ENCODE data around the gene LRRC75A. TPM values are rescaled to one million over a fixed set of nuclear protein-coding genes. Genes with fewer than 3 reads are reported as not detected.
A peak's percentile ranks its signal among the peaks of the same experiment; 100 is the strongest.
"Not testable (repeated sequence)": the region's sequence is repeated elsewhere in the genome, so short reads cannot be mapped to it uniquely, and the experiment has no call there.

The LRRC75A gene
- total RNA-seq, 1 donor from 2014 or later, result 1.2 TPM

DNA sequence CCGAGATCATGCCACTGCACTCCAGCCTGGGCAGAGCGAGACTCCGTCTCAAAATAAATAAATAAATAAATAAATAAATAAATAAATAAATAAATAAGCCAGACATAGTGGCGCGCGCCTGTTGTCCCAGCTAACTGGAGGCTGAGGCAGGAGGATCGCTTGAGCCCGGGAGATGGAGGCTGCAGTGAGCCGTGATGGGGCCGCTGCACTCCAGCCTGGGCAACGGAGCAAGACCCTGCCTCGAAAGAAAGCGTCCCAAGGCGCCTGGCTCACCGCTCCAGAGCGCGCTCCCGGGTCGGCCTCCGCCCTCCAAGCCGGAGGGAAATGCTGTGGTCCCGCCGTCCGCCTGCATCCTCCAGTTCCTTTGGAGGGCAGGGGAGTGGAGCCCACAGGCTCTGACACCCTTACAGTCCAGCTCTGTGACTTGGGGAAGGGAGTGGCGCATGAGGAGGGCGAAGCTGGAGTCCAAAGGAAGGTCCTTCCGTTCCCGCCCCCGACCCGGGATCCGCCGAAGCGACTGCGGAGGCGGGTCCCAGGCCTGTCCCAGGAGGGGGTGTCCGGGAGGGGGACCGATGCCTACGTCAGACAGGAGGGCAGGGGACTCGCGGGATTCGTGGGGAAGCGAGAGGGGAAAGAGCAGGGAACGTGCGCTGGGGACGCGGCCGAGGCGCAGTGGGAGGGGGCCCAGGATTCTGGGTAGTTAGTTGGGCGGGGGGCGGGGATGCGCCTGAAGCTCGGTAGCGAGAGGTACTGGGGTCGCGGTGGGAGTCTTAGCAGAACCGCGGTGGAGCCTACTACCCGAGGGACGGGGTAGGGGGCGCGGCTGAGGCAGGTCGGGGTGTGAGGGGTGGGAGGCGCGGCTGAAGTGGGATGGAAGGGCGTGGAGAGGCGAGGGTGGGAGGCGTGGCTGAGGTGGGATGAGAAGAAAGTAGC, 85.0 kb downstream of the LRRC75A start:
- DNase-seq (ENCODE audit: low read depth in 2 of 2), result peak in 1 of 2 donors; percentile 37

DNA sequence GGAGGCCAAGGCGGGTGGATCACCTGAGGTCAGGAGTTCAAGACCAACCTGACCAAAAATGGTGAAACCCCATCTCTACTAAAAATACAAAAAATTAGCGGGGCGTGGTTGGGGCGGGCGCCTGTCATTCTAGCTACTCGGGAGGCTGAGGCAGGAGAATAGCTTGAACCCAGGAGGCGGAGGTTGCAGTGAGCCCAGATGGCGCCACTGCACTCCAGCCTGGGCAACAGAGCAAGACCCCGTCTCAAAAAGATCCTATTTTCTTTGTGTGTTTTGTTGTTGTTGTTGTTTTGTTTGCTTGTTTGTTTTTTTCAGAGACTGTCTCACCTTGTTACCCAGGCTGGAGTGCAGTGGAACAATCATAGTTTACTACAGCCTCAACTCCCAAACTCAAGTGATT, 88.1 kb downstream of the LRRC75A start:
- not testable (repeated sequence) for DNase-seq (ENCODE audit: low read depth in 2 of 2)

DNA sequence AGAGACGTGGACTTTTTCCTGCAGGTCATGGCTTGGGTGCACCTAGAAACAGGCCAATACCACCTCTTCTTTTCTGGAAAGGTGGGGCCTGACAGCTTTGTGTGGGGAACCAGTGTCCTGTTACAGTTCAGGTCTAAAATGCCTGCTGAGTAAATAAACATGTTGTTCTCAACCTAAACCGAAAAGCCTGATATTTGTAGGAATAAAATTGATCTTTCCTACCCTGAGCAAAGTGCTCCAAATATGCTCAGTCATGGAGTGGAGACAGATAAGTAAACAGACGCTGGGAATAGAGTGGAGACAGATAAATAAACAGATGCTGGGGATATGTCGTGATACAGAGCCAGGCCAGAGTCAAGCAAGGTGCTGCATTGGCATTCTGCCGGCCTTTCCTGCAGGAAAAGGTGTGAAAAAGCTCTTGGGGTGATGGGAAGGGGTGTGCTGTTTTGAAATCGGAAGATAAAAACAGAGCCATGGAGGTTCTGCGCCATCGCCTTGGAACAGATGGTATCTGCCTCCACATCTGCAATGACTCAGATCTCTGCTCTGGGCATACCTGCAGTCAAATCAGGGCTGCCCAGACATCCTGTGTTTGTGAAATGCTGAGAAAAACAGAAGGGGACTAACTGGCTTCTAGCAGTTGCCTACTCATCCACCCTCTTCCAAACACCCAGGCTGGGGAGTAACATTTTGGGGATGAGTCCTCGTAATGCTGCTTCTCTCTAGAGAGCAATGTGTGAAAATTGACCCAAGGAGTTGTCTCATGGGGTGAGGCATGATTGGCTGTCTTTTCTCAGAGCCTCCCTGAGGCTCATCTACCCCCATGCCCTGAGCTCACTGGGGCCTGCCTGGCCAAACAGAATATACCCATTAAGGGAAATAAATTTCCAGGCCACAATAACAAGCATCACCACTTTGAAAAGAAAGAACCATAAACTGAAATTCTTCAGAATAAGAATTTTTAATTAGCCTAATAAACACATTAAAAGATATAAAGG, 93.4 kb downstream of the LRRC75A start:
- peak in 1 of 2 donors; percentile 76 for DNase-seq (ENCODE audit: low read depth in 2 of 2)

DNA sequence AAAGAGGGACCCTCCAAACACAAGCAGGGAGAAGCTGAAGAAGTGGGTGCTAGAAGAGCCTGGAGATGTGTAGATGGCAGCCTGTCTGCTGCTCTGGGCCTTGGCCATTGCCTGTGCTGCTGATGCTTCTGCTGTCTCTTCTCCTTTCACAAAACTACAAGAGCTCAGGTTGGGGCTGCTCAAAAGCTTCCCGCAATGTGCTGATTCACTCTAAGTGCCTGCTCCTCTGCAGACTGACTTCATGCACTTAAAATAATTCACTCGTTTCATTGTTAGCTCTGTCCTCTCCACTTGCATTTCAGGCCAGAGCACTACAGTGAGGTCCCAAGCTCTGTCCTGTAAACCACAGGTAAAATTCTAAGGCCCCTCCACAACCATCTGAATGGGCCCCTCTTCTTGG, 95.3 kb downstream of the LRRC75A start:
- not testable (repeated sequence) for DNase-seq (ENCODE audit: low read depth in 2 of 2)

DNA sequence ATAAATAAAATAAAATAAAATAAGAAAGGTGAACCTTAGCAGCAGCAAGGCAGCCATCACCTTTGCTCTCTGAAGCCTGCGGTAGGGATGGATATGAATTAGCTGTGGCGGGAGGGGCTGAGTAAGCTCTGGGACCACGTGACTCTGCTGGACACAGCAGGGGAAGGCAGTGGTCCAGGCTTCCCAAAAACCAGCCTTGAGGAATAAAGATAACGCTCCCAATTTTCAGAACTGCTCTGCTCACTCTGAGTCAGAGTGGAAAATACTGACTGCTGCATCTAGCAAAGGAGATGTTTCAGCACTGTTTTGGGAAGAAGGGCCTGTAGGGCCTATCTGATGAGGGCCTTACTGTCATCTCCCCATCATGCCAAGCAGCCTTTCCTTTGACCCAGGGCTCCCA, 96.1 kb downstream of the LRRC75A start:
- DNase-seq (ENCODE audit: low read depth in 2 of 2), result not testable (repeated sequence)

DNA sequence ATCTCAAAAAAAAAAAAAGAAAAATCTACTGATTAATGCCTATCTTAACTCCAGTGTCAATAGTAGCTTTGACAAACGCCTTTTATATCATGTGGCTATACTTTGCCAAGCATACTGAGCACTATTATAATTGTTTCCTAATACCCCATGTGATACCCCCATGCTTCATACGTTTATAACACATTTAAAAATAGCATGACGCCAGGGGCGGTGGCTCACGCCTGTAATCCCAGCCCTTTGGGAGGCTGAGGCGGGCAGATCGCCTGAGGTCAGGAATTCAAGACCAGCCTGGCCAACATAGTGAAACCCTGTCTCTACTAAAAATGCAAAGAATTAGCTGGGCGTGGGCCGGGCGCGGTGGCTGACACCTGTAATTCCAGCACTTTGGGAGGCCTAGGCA, 99.5 kb downstream of the LRRC75A start:
- not testable (repeated sequence) for DNase-seq (ENCODE audit: low read depth in 2 of 2)

Other genes starting within 250 kb of the LRRC75A start
- gene CENPV, start 138.7 kb downstream of the LRRC75A start, total RNA-seq, result 8.9 and 16.9 TPM in 2 replicates
- 1,808 and 2,481 TPM in 2 replicates for gene UBB, start 111.1 kb downstream of the LRRC75A start, total RNA-seq
- gene TRPV2, start 76.6 kb downstream of the LRRC75A start, total RNA-seq, result 23.2 and 36.8 TPM in 2 replicates
- gene ZNF287, start 77.0 kb upstream of the LRRC75A start, total RNA-seq, result 1.8 and 2.5 TPM in 2 replicates
- 3.7 and 4.0 TPM in 2 replicates for gene ZNF624, start 161.7 kb upstream of the LRRC75A start, total RNA-seq
- gene CCDC144A, start 198.0 kb upstream of the LRRC75A start, total RNA-seq, result 0.77 and 2.5 TPM in 2 replicates